K562 (cell line): ENCODE measurements around the gene CHCHD6.

Source experiments
- SMAD3 ChIP-seq: fragments of 450-650 bp; formaldehyde crosslinking; conservative IDR thresholded peaks from 2 replicates; pipeline ENCODE4 v1.4.0; 2020; ENCODE audit warnings: mild to moderate bottlenecking
- SRSF3 ChIP-seq: fragments of 200-400 bp; formaldehyde crosslinking; IDR thresholded peaks from 2 replicates; pipeline ENCODE4 v1.6.1; 2016; ENCODE audit warnings: mild to moderate bottlenecking, low read length, moderate library complexity; ENCODE audit not compliant: insufficient read depth
- TF ChIP-seq, protein P1 (sequence below), 3 experiments: IDR thresholded peaks in 2 of 3; conservative IDR thresholded peaks in 1 of 3; 2 replicates each; pipeline ENCODE4 v1.5.1; 2011 to 2012; ENCODE audit warnings: low read length in 3 of 3, mild to moderate bottlenecking in 3 of 3, control low read depth in 2 of 3, improper control_type of control experiment in 1 of 3, inconsistent platforms in 1 of 3, low read depth in 1 of 3, mixed read lengths in 1 of 3, moderate library complexity in 1 of 3; ENCODE audit not compliant: insufficient read depth in 2 of 3

- TF ChIP-seq, protein P1, sequence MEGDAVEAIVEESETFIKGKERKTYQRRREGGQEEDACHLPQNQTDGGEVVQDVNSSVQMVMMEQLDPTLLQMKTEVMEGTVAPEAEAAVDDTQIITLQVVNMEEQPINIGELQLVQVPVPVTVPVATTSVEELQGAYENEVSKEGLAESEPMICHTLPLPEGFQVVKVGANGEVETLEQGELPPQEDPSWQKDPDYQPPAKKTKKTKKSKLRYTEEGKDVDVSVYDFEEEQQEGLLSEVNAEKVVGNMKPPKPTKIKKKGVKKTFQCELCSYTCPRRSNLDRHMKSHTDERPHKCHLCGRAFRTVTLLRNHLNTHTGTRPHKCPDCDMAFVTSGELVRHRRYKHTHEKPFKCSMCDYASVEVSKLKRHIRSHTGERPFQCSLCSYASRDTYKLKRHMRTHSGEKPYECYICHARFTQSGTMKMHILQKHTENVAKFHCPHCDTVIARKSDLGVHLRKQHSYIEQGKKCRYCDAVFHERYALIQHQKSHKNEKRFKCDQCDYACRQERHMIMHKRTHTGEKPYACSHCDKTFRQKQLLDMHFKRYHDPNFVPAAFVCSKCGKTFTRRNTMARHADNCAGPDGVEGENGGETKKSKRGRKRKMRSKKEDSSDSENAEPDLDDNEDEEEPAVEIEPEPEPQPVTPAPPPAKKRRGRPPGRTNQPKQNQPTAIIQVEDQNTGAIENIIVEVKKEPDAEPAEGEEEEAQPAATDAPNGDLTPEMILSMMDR (IDR thresholded peaks at IDR 0.05 in 2 of 3, conservative IDR thresholded peaks at IDR 0.05 in 1 of 3; ENCODE audit: insufficient read depth in 2 of 3, low read depth in 1 of 3, low read length in 3 of 3) = peak in 1 of 3 experiments; percentile 8; a peak in 2 of 6 replicates
- TF ChIP-seq SRSF3 (no peak), SMAD3 (CRISPR knock-in tag) (no peak)
These were observed 268.8 kb downstream of the CHCHD6 start for GRCh38 chr3:126972866-126973265.
